HPDE6-E6E7 (cell line): ENCODE data around the gene NUP153.
"Not testable (repeated sequence)": the region's sequence is repeated elsewhere in the genome, so short reads cannot be mapped to it uniquely, and the experiment has no call there.

ENCODE experiments used
- DNase-seq: peaks from one replicate; pipeline ENCODE4 v3.0.0; 2011; ENCODE audit warnings: missing footprints; ENCODE audit errors: extremely low spot score

The NUP153 gene

GRCh38 chr6:17714177-17714576, 7.5 kb upstream of the NUP153 start:
- no peak for DNase-seq

GRCh38 chr6:17712576-17712975, 5.9 kb upstream of the NUP153 start:
- DNase-seq: no peak

GRCh38 chr6:17710331-17710730, 3.6 kb upstream of the NUP153 start:
- no peak for DNase-seq

- DNase-seq: no peak
Measured at GRCh38 chr6:17709476-17709875, 2.8 kb upstream of the NUP153 start.

- not testable (repeated sequence) for DNase-seq
Measured at GRCh38 chr6:17708035-17708434, 1.3 kb upstream of the NUP153 start.

GRCh38 chr6:17707371-17707651, 586 bp upstream of the NUP153 start:
- no peak for DNase-seq

GRCh38 chr6:17705778-17706579, 746 bp downstream of the NUP153 start:
- DNase-seq: peak; percentile 36

- DNase-seq: peak; percentile 48
Measured at GRCh38 chr6:17705428-17705777, 1.3 kb downstream of the NUP153 start.

GRCh38 chr6:17703256-17703694, 3.5 kb downstream of the NUP153 start:
- DNase-seq: peak; percentile 16

GRCh38 chr6:17700421-17701416, 6.0 kb downstream of the NUP153 start:
- DNase-seq: no peak

- DNase-seq: no peak
Measured at GRCh38 chr6:17691925-17692538, 14.7 kb downstream of the NUP153 start.

- no peak for DNase-seq
Measured at GRCh38 chr6:17688481-17688880, 18.2 kb downstream of the NUP153 start.

GRCh38 chr6:17687136-17687535, 19.6 kb downstream of the NUP153 start:
- DNase-seq: no peak

- DNase-seq: no peak
Measured at GRCh38 chr6:17684134-17684533, 22.6 kb downstream of the NUP153 start.

GRCh38 chr6:17683428-17683827, 23.3 kb downstream of the NUP153 start:
- no peak for DNase-seq

GRCh38 chr6:17679726-17680125, 27.0 kb downstream of the NUP153 start:
- DNase-seq: no peak

GRCh38 chr6:17677602-17678001, 29.1 kb downstream of the NUP153 start:
- no peak for DNase-seq

GRCh38 chr6:17673543-17674254, 33.0 kb downstream of the NUP153 start:
- DNase-seq: no peak

- no peak for DNase-seq
Measured at GRCh38 chr6:17672064-17672718, 34.5 kb downstream of the NUP153 start.

GRCh38 chr6:17666646-17667045, 40.1 kb downstream of the NUP153 start:
- DNase-seq: no peak

GRCh38 chr6:17665132-17665531, 41.6 kb downstream of the NUP153 start:
- no peak for DNase-seq
